ENCODE data around the gene TMEM233. TPM values are rescaled to one million over a fixed set of nuclear protein-coding genes. Genes with fewer than 3 reads are reported as not detected.

Gene TMEM233
- total RNA-seq, 2 experiments from 2014 or later: not detected

- DNase-seq (ENCODE audit: low spot score): peak; percentile 57
- POLR2A ChIA-PET: no interaction called here
- no peaks in the 10 kb centered on the region for H3K9me2 ChIP-seq (ENCODE audit: insufficient read depth, low read length)
Measured at GRCh38 chr12:119659289-119659897, 65.8 kb downstream of the TMEM233 start.

GRCh38 chr12:119660076-119660475, 66.5 kb downstream of the TMEM233 start:
- Histone ChIP-seq H3K36me3 (ENCODE audit: insufficient read depth, low read length) (no peaks in the 10 kb centered on the region), H2AFZ (ENCODE audit: low read length) (no peak overlapping the region), H3K9me3 (ENCODE audit: low read length) (no peaks in the 10 kb centered on the region), H3K4me2 (ENCODE audit: low read length) (no peak overlapping the region), H3K27ac (ENCODE audit: low read depth, low read length, poor library complexity, severe bottlenecking) (no peak overlapping the region), H3K79me2 (ENCODE audit: insufficient read depth, low read depth, low read length) (no peaks in the 10 kb centered on the region), H3K4me1 (ENCODE audit: insufficient read depth, low read length, poor library complexity, severe bottlenecking) (no peaks in the 10 kb centered on the region), H3K4me3 (ENCODE audit: low read depth, low read length, poor library complexity, severe bottlenecking) (no peak overlapping the region), H4K20me1 (ENCODE audit: insufficient read depth, low read length) (no peaks in the 10 kb centered on the region), H3K9me2 (ENCODE audit: insufficient read depth, low read length) (no peaks in the 10 kb centered on the region)
- ChIA-PET POLR2A (no interaction called here), CTCF (ENCODE audit: unreplicated experiment) (no interaction called here)
- no peak for DNase-seq (ENCODE audit: low spot score)
- TF ChIP-seq CTCF (conservative IDR thresholded peaks at IDR 0.05; ENCODE audit: low read length) (no peak), EZH2phosphoT487 (IDR thresholded peaks at IDR 0.05; ENCODE audit: borderline replicate concordance, low read depth, low read length) (no peak)
- BruUV-seq (replicated peaks): no TSS peak
- intact Hi-C loops (cut with micrococcal nuclease; ENCODE audit: unreplicated experiment): no loop called here

More at GRCh38 chr12:119659289-119659897, 65.8 kb downstream of the TMEM233 start:
- TF ChIP-seq CTCF (conservative IDR thresholded peaks at IDR 0.05; ENCODE audit: low read length): peak; percentile 92
- TF ChIP-seq EZH2phosphoT487 (IDR thresholded peaks at IDR 0.05; ENCODE audit: borderline replicate concordance, low read depth, low read length): no peak
- Histone ChIP-seq H3K4me3 (ENCODE audit: low read depth, low read length, poor library complexity, severe bottlenecking) (no peak overlapping the region), H3K9me3 (ENCODE audit: low read length) (no peaks in the 10 kb centered on the region), H4K20me1 (ENCODE audit: insufficient read depth, low read length) (no peaks in the 10 kb centered on the region), H2AFZ (ENCODE audit: low read length) (no peak overlapping the region), H3K79me2 (ENCODE audit: insufficient read depth, low read depth, low read length) (no peaks in the 10 kb centered on the region), H3K36me3 (ENCODE audit: insufficient read depth, low read length) (no peaks in the 10 kb centered on the region), H3K27ac (ENCODE audit: low read depth, low read length, poor library complexity, severe bottlenecking) (no peak overlapping the region), H3K4me1 (ENCODE audit: insufficient read depth, low read length, poor library complexity, severe bottlenecking) (no peaks in the 10 kb centered on the region), H3K4me2 (ENCODE audit: low read length) (no peak overlapping the region)
- CTCF ChIA-PET (ENCODE audit: unreplicated experiment): no interaction called here
- no TSS peak for BruUV-seq (replicated peaks)
- intact Hi-C loops (cut with micrococcal nuclease; ENCODE audit: unreplicated experiment): no loop called here

- BruUV-seq (replicated peaks): no TSS peak
- Histone ChIP-seq H3K79me2 (ENCODE audit: insufficient read depth, low read depth, low read length) (no peaks in the 10 kb centered on the region), H3K9me2 (ENCODE audit: insufficient read depth, low read length) (no peaks in the 10 kb centered on the region), H3K4me1 (ENCODE audit: insufficient read depth, low read length, poor library complexity, severe bottlenecking) (peaks cover 14% of the 10 kb centered on the region), H3K9me3 (ENCODE audit: low read length) (no peaks in the 10 kb centered on the region; the same call in 1 of the 2 replicates), H2AFZ (ENCODE audit: low read length) (no peak overlapping the region), H4K20me1 (ENCODE audit: insufficient read depth, low read length) (no peaks in the 10 kb centered on the region), H3K27ac (ENCODE audit: low read depth, low read length, poor library complexity, severe bottlenecking) (no peak overlapping the region), H3K36me3 (ENCODE audit: insufficient read depth, low read length) (no peaks in the 10 kb centered on the region), H3K4me3 (ENCODE audit: low read depth, low read length, poor library complexity, severe bottlenecking) (no peak overlapping the region), H3K4me2 (ENCODE audit: low read length) (no peak overlapping the region)
- ChIA-PET CTCF (ENCODE audit: unreplicated experiment) (interaction anchor here (0.6 kb wide), 1 partner anchor 20 kb away, joined by 3 read pairs; no protein-coding TSS in a partner anchor), POLR2A (interaction anchor here (0.6 to 1.9 kb wide), 2 partner anchors 10 to 630 kb away, joined by 3 to 6 read pairs; partner anchors contain the start of gene RNU4-2)
- no peak for DNase-seq (ENCODE audit: low spot score)
- TF ChIP-seq EZH2phosphoT487 (IDR thresholded peaks at IDR 0.05; ENCODE audit: borderline replicate concordance, low read depth, low read length) (no peak), CTCF (conservative IDR thresholded peaks at IDR 0.05; ENCODE audit: low read length) (no peak)
- intact Hi-C loops (cut with micrococcal nuclease; ENCODE audit: unreplicated experiment): no loop called here
Measured at GRCh38 chr12:119661882-119662281, 68.3 kb downstream of the TMEM233 start.
